Stimulated activated CD4-positive, alpha-beta T cell treated with anti-CD3 and anti-CD28 coated beads, Interleukin-15, amount 100 ng/mL, for 1 hour (primary cell): ENCODE measurements around the gene POLR1A.

ENCODE experiments used
- DNase-seq, 2 donors: peaks; one replicate each; pipeline ENCODE4 v3.0.0-alpha.2; 2020; ENCODE audit warnings: low read depth in 1 of 2, low spot score in 1 of 2

Gene POLR1A

DNA sequence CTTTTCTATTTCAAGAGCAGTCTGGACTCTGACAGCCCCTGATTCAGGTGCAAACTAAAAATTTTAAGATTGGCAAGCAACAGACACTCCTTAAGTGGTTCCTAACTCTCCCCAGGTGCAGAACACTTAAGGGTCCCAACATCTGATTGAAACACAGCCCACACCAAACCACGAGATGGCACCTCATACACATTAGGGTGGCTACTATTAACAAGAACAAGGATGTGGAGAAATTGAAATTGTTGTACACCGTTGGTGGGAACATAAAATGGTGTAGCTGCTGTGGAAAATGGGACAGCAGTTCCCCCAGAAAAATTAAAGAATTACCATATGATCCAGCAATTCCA is 82.3 kb downstream of the POLR1A start:
- no peak for DNase-seq

DNA sequence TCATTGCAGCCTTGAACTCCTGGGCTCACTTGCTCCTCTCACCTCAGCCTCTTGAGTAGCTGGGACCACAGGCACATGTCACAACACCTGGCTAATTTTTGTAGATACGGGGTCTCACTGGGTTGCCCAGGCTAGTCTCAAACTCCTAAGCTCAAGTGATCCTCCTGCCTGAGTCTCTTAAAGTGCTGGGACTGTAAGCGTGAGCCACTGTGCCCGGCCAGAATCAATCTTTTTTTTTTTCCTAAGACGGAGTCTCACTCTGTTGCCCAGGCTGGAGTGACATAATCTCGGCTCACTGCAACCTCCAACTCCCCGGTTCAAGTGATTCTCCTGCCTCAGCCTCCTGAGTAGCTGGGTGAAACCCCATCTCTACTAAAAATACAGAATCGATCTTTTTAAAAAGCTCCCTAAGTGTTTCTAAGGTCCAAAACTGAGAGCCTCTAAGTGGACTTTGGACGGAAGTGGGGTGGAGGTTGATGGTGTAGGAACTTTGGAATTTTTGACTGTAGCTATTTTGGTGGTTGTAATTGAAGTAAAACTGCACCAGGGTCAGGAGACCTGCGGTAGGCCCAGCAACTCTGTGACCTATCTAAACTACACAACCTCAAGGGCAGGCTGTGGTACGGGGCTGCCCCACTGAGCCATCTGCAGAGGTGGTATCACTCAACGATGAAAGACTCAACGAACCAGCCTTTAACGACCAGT is 82.9 kb downstream of the POLR1A start:
- no peak for DNase-seq

DNA sequence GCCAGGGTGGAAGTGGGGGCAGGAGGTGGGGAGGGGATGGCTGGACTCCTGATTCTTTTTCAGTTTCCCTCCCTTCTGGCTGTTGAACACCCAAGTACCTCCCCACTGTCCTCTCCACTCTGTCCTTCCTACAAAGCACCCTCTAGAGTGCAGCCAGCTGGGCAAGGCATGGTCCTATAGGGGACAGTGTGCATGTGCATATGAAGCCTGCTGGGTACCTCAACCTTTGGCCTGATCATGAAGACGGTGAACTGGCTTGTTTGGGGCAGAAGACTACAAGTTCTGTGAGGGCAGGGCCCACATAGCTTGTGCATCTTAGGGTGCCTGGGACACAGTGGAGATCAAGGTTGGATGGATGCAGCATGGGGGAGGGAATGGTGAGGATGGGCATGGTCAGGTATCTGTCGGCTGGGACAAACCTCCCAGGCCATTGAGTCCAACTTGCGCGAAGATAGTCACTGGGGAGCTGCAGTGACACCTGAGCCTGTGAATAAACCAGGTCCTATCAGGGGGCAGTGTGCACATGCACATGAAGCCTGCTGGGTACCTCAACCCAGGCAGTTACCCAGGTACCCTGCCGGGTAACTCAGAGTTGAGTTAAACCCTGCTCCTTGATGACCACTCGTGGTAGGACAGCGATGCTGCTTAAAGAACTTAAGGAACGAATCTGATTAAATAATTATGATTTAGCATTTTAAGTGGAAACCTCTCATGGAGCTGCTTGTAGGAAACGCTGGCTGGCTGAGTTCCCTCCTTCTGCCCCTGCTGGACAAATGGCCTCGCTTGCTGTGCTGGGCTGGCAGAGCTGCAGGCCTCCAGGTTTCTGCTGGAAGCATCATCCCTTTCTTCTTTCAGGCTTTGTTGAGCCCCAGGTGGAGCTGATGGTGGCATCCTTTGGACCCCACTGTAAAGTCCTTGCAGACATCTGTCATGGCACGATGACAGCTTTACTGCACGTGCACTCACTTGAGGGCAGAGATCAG is 84.0 kb downstream of the POLR1A start:
- DNase-seq, result no peak

DNA sequence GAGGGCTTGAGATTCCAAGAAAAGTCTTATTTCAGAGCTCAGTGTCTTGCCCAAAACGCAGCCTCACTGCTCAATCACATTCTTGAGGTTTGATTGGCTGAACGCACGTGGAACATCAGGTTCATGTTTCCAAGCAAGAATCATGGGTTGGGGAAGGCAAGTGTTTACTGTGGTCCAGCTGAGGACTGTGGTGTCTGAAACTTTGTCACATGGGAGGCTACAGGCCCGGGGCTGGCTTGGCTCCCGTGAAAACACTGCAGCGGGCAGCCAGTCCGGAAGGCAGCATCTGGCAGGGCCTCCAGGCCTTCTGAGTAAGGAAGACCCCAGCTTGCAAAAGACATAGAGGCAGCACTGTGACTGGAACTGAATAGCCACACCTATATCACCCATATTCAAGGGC is 84.7 kb downstream of the POLR1A start:
- no peak for DNase-seq

DNA sequence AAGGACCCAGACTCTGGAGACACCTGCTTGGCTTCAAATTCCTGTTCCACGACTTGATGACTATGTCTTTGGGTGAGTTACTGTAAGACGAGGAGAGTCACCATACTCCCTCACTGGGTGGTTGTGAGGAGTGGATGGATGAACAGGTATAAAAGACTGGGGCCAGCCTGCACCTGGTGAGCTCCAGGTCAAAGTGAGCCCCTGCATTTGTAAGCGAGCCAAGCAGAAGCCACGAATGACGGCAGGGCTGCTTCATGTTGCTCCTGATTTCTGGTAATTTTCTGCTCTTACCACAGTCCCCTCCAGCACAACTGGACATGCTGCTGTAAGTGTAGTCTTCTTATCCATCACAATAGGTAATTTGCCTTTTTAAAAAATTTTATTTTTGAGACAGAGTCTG is 86.6 kb downstream of the POLR1A start:
- no peak for DNase-seq

DNA sequence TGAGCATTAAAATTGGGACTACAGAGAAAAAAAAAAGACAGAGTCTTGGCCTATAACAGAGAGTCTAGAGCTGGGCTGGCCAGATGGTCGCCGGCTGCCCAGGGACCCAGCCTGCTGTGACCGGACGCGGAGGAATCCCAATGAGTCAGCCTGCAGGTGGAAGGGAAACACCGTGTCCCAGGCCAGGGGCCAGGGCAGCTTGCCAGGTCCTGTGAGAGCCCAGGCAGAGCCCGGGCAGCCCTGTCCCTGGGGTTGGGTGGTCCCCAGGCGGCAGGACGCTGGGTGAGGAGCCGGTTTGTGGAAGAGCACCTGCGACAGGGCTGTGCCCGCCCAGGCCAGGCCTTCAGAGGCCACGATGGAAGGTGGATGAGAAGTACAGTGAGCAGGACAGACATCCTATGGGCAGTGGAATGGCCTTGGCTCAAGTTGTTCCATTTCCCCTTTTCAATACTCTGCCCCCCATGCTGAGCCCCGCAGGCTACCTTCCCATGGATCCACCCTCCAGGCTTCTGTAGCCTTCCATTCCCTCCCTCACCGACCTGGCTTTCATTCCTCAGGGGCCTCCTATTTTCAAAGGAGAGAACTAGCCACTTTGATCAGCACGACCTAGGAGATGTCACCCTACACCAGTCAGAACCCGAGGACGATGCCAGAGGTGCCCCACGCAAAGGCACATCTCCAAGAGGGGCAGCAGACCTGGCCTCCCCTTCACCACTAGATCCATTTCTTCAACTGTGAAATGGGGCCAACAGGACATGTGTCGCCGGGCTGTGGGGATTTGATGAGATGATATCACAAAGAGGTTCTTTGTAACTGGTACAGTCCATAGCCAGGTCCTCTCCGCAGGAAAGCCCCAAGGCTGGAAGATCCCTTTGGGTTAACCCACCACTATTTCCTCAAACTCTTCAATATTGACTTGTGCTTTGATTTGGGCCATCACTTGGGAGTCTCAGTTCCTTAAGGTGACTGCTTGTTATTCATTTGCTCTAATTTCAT is 87.5 kb downstream of the POLR1A start:
- DNase-seq, result no peak

DNA sequence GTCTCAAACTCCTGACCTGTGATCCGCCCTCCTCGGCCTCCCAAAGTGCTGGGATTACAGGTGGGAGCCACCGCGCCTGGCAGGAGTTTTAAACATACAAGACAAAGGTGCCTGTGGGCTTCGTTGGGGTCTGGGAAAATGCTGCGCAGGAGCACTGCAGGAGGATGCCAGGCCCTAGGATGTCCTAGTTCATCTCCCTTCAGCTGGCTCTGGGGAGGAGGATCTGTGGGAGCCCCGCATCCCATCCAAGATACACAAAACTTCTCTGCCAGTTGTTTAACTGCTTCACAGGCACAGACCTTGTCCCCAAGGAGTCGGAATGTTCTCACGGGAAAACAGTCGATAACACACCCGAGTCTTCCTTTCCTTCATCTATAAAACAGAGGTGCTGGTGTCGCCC is 89.1 kb downstream of the POLR1A start:
- no peak for DNase-seq

DNA sequence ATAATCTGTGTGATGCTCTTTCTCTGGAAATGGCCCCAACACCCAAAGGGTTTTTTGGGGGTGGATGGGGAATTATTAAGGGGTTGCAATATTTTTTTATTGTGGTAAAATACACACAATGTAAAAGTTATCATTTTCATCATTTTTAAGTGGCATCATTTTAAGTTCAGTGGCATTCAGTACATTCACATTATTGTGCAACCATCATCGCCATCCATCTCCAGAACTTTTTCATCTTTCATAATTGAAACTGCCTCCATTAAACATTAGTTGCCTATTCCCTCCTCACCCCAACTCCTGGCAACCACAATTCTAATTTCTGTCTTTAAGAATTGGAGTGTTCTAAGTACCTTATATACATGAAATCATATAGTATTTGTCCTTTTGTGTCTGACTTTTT is 90.0 kb downstream of the POLR1A start:
- DNase-seq, result no peak

DNA sequence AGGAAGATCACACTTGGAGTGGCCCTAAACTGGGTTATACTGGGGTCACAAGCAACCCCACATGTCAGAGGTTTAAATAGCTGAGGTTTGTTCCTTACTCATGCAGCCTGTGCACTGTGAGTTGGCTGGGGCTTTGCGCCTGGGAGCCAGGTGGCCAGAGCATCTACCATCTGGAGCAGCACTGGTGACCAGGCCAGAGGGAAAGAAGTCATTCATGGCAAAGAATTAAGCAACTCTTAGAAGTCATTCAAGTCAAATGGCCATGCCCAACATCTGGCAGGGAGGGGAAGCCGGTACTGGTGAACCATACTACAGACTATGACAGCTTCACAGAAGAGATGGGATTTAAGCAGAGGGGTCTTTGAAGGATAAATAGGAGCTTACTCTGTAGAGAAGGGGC is 90.7 kb downstream of the POLR1A start:
- DNase-seq, result no peak

DNA sequence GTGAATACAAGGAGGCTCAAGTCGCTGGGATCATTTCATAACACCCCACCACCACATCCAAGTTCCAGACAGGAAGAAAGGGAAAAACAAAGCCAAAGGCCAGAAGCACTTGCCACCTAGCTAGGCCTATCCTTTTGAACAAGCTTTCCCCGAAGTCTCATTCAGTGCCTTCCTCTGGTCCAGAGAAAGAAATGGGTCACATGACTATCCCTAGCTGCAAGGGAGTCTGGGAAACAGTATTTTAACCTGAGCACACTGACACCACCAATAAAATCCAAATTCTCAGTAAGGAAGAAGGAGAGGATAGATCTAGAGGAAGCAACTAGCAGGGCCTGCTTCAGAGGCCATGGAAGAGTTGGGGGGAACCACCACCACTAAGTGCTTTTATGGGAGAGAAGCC is 91.2 kb downstream of the POLR1A start:
- no peak for DNase-seq

DNA sequence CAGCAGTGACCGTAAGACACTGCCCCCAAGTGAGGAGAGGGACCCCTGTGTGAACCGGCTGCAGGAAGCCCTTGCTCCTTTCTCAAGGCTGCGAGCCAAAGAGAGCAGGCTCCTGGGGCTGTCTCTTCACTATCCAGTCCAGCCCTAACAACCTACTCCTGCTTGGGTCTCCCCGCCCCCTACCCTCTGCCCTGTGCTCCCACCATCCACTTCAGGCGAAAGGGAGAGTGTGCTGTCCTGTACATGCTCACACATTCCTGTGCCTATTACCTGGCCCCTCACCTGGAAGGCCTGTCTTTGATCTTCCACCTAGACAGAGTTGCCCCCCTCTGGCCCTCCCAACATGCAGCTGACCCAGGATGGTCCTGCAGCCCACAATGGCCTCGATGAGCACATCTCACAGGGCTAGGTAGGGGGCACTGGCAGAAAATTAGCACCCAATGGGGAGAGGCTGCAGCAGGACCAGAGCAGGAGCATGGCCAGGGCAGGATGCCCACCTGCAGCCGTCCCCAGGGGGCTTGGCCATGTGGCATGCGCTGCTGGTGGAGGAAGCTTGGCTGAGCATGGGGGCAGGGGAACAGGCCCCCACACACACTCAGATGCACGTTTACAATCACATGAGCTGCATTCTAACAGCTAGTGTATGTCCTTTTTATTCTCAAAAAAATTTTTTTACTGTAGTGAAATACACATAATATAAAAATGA is 93.5 kb downstream of the POLR1A start:
- DNase-seq, result no peak

DNA sequence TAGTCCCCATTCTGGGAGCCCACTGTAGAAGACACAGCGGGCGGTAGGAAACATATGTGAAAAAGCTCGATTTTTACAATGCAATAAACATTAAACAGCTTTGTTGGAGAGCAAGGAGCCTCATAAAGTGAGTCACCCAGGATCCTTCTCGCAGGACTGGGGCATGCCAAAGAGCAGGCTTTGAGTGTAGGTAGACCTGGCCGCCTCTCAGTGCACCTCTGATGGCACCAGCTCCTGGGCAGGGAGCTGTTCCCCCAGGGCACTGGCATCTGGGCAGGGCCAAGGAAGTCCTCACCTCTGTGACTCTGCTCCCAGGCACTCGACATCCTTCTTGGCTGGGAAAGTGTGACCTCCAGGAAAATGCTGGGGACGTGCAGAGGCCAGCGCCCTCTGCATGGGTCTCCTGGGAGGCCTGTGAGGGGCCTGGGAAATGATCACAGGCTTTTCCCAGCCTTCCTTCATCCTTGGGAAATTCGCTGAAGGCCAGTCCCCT is 94.2 kb downstream of the POLR1A start:
- no peak for DNase-seq

DNA sequence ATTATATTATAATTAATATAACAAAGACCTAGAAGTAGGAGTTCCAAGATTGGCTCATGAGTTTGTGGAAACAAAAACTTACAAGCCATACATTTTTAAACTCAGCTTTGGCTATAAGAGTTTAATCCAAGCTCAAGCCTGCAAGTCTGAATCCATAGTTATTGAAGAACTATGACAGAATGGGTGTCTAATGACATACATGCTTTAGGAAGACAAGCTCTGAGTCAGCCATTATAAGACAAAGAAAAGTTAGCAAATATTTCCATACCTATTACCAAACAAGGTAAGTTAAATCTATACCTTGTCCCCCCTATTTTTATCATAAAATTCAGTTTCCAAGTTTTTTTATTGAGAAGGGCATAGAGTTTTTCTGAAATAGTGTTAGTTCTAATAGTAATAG is 95.6 kb downstream of the POLR1A start:
- DNase-seq, result no peak

DNA sequence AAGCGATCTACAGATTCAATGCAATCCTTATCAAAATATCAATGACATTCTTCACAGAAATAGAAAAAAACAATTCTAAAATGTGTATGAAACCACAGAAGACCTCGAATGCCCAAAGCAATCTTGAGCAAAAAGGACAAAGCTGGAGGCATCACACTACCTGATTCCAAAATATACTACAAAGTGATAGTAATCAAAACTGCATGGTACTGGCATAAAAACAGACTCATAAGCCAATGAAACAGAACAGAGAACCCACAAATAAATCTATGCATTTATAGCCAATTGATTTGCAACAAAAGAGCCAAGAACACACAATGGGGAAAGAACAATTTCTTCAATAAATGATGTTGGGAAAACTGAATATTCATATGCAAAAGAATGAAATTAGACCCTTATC is 99.2 kb downstream of the POLR1A start:
- DNase-seq, result no peak

DNA sequence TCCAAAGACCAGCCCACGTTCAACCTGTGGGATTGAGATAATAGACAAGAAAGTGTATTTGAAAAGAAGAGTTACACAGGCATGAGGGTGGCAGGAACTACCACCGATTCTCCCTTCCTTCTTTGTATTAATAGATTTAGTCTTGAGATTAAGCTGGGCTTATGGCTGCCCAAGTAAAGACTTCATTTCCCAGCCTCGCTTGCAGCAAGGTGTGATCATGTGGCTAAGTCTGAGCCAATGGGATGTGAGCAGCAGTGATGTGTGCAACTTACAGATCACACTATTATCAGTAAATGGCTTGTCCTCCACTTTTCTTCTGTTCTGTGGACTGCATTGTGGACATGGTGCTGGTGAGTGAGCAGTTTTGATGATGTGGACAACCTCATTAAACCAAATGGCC is 101.7 kb downstream of the POLR1A start:
- no peak for DNase-seq

DNA sequence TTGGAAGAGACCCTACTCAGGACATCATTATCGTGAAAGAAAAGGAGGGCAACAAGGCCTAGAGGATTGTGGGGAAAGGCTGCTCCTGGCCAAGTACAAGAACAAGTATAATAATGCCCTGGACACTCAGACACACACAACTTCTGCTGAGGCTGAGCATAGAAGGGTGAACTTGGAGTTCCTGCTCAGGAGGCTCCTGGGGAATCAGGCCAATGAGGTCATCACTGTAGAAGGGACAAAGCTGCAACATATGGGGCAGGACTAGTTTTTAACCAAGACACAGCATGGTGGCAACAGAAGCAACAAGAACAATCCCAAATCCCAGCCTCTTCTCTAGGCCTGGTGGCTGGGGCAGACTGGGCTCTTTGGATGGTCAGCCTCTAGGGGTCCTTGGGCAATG is 102.6 kb downstream of the POLR1A start:
- DNase-seq, result no peak

DNA sequence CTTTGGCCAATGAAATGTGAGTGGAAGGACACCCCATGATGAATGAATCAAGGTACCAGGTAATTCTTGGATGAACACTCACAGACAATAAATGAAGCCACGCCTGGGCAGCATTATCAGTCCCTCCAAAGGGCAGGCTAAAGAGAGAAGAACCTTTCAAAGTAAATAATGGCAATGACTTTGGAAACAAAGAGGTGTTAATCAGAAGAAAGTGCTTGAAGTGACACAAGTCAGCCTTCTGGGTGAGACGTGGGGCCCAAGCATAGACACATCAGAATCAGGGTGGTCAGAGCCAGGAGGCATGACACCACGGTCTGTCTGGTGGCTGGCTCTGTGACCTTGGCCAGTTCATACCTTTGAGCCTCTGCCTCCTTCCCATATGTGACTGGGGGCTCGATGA is 103.3 kb downstream of the POLR1A start:
- DNase-seq, result no peak

DNA sequence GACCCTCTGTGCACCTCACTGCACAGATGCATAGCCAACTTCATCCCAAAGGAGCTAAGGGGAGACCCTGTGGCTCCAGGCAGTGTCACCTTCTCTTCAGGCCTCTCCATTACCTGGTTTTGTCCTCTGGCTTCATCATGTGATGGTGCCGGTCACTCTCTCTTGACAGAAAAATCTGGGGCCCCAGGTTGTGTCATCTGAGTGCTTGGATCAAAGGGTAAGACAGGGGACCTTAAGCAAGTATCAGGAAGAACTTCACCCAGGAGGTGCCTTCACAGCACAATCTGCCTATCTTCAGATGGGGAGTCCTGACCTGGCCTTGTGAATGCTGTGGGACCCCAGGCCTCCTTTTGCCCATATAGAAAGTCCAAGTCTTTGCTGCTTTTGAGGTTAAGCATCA is 104.4 kb downstream of the POLR1A start:
- no peak for DNase-seq

DNA sequence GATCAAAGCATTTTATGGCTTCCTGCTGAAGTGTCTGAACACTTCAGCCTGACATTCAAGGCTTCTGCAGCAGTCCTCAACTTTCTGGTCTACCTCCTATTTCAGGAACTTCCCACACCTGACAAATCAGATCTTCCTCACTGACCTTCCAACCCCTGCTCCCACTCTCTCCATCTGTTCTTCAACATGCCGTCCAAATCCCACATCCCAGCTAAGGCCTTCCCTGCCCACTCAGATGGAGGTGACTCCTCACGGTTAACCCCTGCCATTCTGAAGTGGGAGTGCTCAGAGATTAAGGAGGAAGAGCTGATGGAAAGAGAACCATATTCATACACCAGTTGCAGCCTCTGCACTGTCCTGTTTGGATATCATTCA is 104.8 kb downstream of the POLR1A start:
- DNase-seq, result no peak

DNA sequence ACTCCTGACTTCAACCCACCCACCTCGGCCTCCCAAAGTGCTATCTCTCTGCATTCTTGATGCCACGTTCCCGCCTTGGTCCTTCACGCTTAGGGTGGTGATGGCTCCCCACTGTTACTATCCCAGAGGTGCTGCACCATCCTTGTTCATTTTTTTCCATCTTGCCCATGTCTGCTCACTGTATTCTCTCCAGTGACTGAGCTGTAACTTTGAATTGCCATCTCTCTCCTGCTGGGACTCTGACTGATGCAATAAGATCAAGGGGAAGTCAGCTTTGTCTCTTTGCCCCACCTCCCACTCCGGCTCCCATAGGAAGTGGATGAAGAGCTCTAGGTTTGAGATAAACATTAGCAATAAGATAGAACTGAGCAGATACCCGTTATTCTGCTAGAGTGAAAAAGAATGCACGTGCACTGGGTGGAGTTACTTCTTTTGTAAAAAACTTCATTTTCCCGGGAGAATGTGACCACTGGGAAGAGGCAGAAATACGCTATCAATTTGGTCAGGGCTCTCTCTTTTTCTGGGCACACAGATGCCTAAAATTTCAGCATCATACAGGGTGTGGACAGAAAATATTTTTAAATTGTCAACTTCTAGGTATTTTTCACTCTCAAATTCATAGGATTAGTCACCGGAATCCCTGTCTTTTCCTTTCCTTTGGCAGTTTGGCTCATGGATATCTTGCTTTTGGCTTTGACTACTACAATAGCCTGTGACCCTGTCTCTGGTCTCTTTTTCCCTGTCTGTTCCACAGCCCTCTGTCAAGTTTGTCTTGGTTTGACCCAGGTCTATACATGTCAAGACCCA is 105.4 kb downstream of the POLR1A start:
- no peak for DNase-seq
